SK-N-MC (cell line): ENCODE measurements around the gene NUDT21.
"Not testable (repeated sequence)": the region's sequence is repeated elsewhere in the genome, so short reads cannot be mapped to it uniquely, and the experiment has no call there.

Source experiments
- DNase-seq: peaks from one replicate; pipeline ENCODE4 v3.0.0-alpha.2; 2011; ENCODE audit warnings: low read depth, low spot score
- H3K27ac ChIP-seq: fragments of 200-600 bp; sonication (generic); 2 replicates; pipeline ENCODE4 v1.5.1; 2016; ENCODE audit warnings: mixed run types
- H3K36me3 ChIP-seq: fragments of 200-600 bp; sonication (generic); 2 replicates; pipeline ENCODE4 v1.6.1; 2017; ENCODE audit warnings: antibody characterized with exemption, low read length, mixed read lengths; ENCODE audit not compliant: insufficient read depth
- H3K4me3 ChIP-seq: fragments of 200-600 bp; sonication (generic); 2 replicates; pipeline ENCODE4 v1.5.1; 2016
- H3K9ac ChIP-seq: fragments of 200-600 bp; sonication (generic); 2 replicates; pipeline ENCODE4 v1.8.0; 2017; ENCODE audit warnings: mixed run types, mixed read lengths; ENCODE audit not compliant: insufficient read length
- H3K9me3 ChIP-seq: fragments of 200-600 bp; sonication (generic); 2 replicates; pipeline ENCODE4 v1.6.1; 2017; ENCODE audit warnings: low read depth, mild to moderate bottlenecking, antibody characterized with exemption, low read length, moderate library complexity, mixed read lengths
- EZH2 ChIP-seq: fragments of 200-600 bp; sonication (generic); IDR thresholded peaks from one replicate; pipeline ENCODE4 v1.6.1; 2017; ENCODE audit warnings: antibody characterized with exemption
- FOXP2 ChIP-seq: optimal IDR thresholded peaks from 2 replicates; pipeline ENCODE3; 2011; ENCODE audit warnings: mild to moderate bottlenecking, moderate library complexity; ENCODE audit not compliant: insufficient read depth; ENCODE audit errors: extremely low read length, control extremely low read depth
- POLR2AphosphoS5 ChIP-seq: IDR thresholded peaks from 2 replicates; pipeline ENCODE4 v1.6.1; 2012; ENCODE audit warnings: mild to moderate bottlenecking, low read depth, low read length, borderline replicate concordance

Gene NUDT21

DNA sequence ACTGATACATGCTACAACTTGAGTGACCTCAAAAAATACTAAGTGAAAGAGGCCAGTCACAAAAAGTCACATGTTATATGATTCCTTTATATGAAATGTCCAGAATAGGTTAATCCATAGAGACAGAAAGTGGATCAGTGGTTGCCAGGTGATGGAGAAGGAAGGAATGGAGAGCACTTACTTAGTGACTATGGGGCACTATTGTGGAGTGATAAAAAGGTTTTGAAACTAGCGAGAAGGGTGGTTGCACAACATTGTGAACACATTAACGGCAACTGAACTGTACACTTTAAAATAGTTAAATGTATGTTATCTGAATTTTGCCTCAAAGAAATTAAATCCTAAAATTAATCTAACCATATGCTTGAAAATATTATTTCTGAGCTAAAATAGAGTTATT, 51.6 kb downstream of the NUDT21 start:
- no peak overlapping the region for H3K27ac ChIP-seq
- no peaks in the 10 kb centered on the region for H3K9me3 ChIP-seq
- TF ChIP-seq FOXP2 (no peak), EZH2 (no peak), POLR2AphosphoS5 (no peak)
- no peak overlapping the region for H3K9ac ChIP-seq
- no peaks in the 10 kb centered on the region; the same call in 1 of the 2 replicates for H3K36me3 ChIP-seq
- no peak for DNase-seq
- H3K4me3 ChIP-seq = no peak overlapping the region

DNA sequence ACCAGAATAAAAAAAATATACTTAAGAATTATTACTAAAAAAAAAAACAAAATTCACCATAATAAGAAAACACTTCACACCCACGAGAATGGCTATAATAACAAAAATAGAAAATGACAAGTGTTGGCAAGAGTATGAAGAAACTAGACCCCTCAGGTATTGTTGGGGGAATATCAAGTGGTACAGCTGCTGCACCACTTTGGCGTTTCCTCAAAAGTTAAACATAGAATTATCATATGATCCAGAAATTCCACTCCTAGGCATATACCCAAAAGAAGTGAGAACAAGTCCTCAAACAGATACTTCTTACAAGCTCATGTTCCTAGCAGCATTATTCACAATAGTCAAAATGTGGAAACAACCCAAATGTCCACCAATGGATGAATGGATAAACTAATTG, 52.1 kb downstream of the NUDT21 start:
- H3K9ac ChIP-seq = no peak overlapping the region
- no peaks in the 10 kb centered on the region for H3K9me3 ChIP-seq
- DNase-seq = no peak

DNA sequence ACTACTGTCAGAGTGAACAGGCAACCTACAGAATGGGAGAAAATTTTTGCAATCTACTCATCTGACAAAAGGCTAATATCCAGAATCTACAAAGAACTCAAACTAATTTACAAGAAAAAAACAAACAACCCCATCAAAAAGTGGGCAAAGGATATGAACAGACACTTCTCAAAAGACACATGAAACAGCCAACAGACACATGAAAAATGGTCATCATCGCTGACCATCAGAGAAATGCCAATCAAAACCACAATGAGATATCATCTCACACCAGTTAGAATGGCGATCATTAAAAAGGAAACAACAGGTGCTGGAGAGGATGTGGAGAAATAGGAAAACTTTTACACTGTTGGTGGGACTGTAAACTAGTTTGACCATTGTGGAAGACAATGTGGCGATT, 54.4 kb downstream of the NUDT21 start:
- DNase-seq, H3K27ac ChIP-seq, H3K4me3 ChIP-seq, H3K9me3 ChIP-seq, H3K36me3 ChIP-seq, H3K9ac ChIP-seq: not testable (repeated sequence)

More for the DNA sequence above, 52.1 kb downstream of the NUDT21 start:
- Histone ChIP-seq H3K4me3 (no peak overlapping the region), H3K36me3 (no peaks in the 10 kb centered on the region; the same call in 1 of the 2 replicates), H3K27ac (no peak overlapping the region)
- TF ChIP-seq EZH2 (no peak), POLR2AphosphoS5 (no peak), FOXP2 (no peak)

DNA sequence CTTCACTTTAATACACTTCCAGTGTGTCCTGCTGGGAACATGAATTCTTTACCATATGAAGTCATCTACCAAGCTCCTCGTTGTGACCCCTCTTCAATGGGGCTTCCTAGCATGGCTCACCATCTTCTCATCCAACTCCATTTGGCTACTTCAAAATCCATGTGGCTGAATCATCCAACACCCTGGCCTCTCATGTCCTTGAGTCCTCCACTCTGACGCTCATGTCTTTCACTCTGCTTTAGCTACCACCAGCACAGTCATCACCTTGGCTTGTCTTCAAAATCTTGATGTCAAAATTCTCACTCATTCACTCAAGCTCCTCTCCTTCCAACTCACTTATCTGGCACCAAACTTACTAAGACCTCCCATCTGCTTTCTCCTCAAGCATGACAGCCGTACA, 61.6 kb downstream of the NUDT21 start:
- no peak overlapping the region for H3K4me3 ChIP-seq
- DNase-seq = no peak
- H3K9me3 ChIP-seq = no peaks in the 10 kb centered on the region

DNA sequence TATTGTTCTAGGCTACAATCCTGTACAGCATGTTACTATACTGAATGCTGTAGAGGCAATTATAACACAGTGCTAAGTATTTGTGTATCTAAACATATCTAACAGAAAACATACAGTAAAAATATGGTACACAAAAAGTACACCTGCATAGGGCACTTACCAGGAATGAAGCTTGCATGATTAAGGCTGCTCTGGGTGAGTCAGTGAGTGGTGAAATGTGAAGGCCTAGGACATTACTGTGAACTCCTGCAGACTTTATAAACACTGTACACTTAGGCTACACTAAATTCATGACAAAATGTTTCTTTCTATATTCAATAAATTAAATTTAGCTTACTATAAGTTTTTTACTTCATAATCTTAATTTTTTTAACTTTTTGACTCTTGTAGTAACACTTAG, 62.9 kb downstream of the NUDT21 start:
- Histone ChIP-seq H3K9me3 (no peaks in the 10 kb centered on the region), H3K36me3 (no peaks in the 10 kb centered on the region), H3K9ac (no peak overlapping the region), H3K27ac (no peak overlapping the region), H3K4me3 (no peak overlapping the region)
- DNase-seq = no peak
- TF ChIP-seq FOXP2 = no peak

More for the DNA sequence above, 61.6 kb downstream of the NUDT21 start:
- H3K27ac ChIP-seq = no peak overlapping the region
- H3K36me3 ChIP-seq = no peaks in the 10 kb centered on the region
- H3K9ac ChIP-seq = no peak overlapping the region
- no peak for TF ChIP-seq EZH2
- no peak for TF ChIP-seq POLR2AphosphoS5
- no peak for TF ChIP-seq FOXP2

DNA sequence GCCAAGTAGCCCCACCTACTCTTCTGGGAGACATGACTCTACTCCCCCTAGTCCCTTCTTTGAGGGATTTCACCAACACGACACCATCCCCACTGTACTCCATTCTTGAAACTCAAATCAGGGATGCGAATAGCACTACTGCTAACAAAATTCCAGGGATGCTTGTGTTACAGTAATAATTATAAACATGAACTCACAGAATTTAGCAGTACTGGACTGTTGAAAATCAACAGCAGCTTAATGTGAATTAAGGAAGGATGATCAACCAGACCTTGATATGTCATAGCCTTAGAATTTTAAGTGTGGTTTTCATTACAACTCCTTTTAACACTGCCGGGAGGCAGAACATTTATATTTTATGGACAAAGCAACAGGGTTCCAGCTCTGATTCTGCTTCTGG, 63.7 kb downstream of the NUDT21 start:
- Histone ChIP-seq H3K9ac (no peak overlapping the region), H3K9me3 (no peaks in the 10 kb centered on the region), H3K27ac (no peak overlapping the region), H3K36me3 (no peaks in the 10 kb centered on the region), H3K4me3 (no peak overlapping the region)
- no peak for TF ChIP-seq POLR2AphosphoS5
- no peak for TF ChIP-seq FOXP2
- no peak for TF ChIP-seq EZH2
- DNase-seq = no peak

DNA sequence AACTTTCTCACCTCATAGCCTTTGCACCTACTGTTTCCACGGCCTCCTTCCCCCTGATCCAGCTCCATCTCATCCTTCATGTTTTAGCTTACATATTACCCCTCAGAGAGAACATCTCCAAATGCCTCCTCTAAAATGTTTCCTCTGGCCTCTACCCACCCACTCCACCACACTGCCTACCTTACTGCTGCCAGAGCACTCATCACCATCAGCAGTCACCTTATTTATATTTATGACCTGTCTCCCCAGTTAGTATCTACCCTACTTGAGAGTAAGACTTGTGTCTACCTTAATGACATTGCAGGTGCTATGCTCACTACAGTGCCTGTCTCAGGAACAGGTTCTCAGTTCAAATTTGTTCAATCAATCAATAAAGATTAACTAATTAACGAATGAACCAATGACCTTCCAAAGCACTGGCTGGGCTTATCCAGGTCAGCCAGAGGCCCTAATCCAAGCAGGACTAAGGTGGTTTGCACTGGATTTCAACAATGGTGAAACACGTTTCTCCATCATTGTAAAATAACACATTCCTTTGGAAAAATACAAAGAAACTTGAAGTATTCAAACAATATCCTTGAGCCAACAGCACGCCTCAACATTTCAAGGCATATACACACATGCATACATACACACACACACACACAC, 66.9 kb downstream of the NUDT21 start:
- no peak for DNase-seq
- no peak overlapping the region for H3K4me3 ChIP-seq
- TF ChIP-seq POLR2AphosphoS5 (no peak), EZH2 (no peak), FOXP2 (no peak)
- no peaks in the 10 kb centered on the region for H3K9me3 ChIP-seq
- H3K9ac ChIP-seq = no peak overlapping the region
- H3K36me3 ChIP-seq = peaks cover 6% of the 10 kb centered on the region; the same call in 1 of the 2 replicates
- H3K27ac ChIP-seq = no peak overlapping the region

DNA sequence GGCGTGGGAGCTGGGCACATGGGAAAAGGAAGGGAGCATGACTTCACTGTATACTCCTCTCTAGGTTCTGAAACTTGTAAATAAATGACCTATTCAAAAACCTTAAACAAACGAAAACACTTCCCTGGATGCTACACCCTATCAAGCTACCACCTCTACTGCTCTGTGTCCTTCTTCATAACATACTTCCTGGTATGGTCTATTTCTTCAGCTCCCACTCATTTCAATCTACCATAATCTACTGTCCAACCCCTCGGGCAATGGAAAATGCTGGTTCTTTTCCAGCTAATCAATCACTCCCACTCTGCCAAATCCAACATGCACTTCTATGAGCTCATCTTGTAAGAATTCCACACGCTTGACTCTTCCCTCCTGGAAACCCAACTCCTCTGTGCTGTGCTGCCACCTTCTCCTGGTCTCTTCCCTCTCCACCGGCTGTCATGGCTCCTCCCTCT, 68.2 kb downstream of the NUDT21 start:
- no peak overlapping the region for H3K4me3 ChIP-seq
- no peak overlapping the region for H3K9ac ChIP-seq
- TF ChIP-seq FOXP2 (no peak), EZH2 (no peak), POLR2AphosphoS5 (no peak)
- DNase-seq = no peak
- no peak overlapping the region for H3K27ac ChIP-seq
- H3K36me3 ChIP-seq = peaks cover 6% of the 10 kb centered on the region; the same call in 1 of the 2 replicates
- no peaks in the 10 kb centered on the region for H3K9me3 ChIP-seq

DNA sequence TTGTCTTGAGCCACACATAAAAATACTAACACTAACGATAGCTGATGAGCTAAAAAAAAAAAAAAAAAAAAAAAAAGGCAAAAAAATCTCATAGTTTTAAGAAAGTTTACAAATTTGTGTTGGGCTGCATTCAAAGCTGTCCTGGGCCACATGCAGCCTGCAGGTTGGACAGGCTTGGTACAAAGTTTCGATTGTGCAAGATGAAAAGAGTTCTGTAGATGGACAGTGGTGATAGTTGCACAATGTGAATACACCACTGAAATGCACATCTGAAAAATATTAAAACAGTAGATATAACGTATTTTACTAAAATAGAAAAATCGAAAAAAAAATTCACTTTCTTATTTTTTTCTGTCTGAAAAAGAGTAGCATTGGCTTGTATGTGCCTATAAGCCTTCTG, 68.7 kb downstream of the NUDT21 start:
- TF ChIP-seq FOXP2 (no peak), POLR2AphosphoS5 (no peak), EZH2 (no peak)
- H3K9me3 ChIP-seq = no peaks in the 10 kb centered on the region
- no peak for DNase-seq
- H3K9ac ChIP-seq = no peak overlapping the region
- H3K4me3 ChIP-seq = no peak overlapping the region
- H3K27ac ChIP-seq = no peak overlapping the region
- H3K36me3 ChIP-seq = peaks cover 6% of the 10 kb centered on the region; the same call in 1 of the 2 replicates

DNA sequence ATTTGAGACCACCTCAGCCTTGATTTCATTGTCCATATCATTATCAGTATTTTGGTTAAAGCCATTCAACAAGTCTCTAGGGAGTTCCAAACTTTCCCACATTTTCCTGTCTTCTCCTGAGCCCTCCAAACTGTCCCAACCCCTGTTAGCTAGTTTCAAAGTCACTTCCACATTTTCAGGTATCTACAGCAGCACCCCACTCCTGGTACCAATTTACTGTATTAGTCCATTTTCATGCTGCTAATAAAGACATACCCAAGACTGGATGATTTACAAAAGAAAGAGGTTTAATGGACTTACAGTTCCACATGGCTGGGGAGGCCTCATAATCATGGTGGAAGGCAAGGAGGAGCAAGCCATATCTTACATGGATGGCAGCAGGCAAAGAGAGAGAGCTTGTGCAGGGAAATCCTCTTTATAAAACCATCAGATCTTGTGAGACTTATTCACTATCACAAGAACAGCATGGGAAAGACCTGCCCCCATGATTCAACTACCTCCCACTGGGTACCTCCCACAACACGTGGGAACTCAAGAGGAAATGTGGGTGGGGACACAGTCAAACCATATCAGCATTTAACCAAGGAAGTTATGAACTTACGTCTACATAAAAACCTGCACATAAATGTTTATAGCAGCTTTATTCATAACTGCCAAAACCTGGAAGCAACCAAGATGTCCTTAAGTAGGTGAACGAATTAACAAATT, 70.2 kb downstream of the NUDT21 start:
- H3K36me3 ChIP-seq, DNase-seq, H3K27ac ChIP-seq, H3K9ac ChIP-seq, H3K9me3 ChIP-seq, H3K4me3 ChIP-seq: not testable (repeated sequence)
